HepG2 (cell line): ENCODE results near the gene KLHL36. TPM values are rescaled to one million over a fixed set of nuclear protein-coding genes. Genes with fewer than 3 reads are reported as not detected.

Source experiments
- AGO1 ChIP-seq: fragments of 200-400 bp; formaldehyde crosslinking; IDR thresholded peaks from 2 replicates; pipeline ENCODE4 v1.6.1; 2017; ENCODE audit warnings: mild to moderate bottlenecking, low read depth, low read length, moderate library complexity; ENCODE audit not compliant: poor library complexity, severe bottlenecking
- ATF1 ChIP-seq: IDR thresholded peaks from 2 replicates; pipeline ENCODE4 v1.6.1; 2016; ENCODE audit warnings: mild to moderate bottlenecking, control low read depth
- CBX1 ChIP-seq: IDR thresholded peaks from one replicate; pipeline ENCODE4 v1.6.1; 2016; ENCODE audit warnings: antibody characterized with exemption, low read depth
- CBX5 ChIP-seq: sonication (generic); formaldehyde crosslinking; IDR thresholded peaks from 2 replicates; pipeline ENCODE4 v1.4.0; 2020; ENCODE audit warnings: missing genetic modification reagents, borderline replicate concordance
- CC2D1A ChIP-seq: sonication (generic); formaldehyde crosslinking; IDR thresholded peaks from 2 replicates; pipeline ENCODE4 v1.8.1; 2023; ENCODE audit warnings: mild to moderate bottlenecking, missing genetic modification reagents
- CTCF ChIP-seq: sonication (generic); formaldehyde crosslinking; IDR thresholded peaks from 2 replicates; pipeline ENCODE4 v1.5.0; 2020; ENCODE audit warnings: mild to moderate bottlenecking, missing genetic modification reagents, moderate library complexity
- GABPB1 ChIP-seq: IDR thresholded peaks from 2 replicates; pipeline ENCODE4 v1.6.1; 2016; ENCODE audit warnings: mild to moderate bottlenecking, missing genetic modification reagents, moderate library complexity, missing compliant biosample characterization
- HNRNPUL1 ChIP-seq: fragments of 200-400 bp; formaldehyde crosslinking; IDR thresholded peaks from 2 replicates; pipeline ENCODE4 v1.6.1; 2017; ENCODE audit warnings: low read depth, mild to moderate bottlenecking, low read length, moderate library complexity
- KMT2B ChIP-seq: IDR thresholded peaks from 2 replicates; pipeline ENCODE4 v1.6.1; 2016; ENCODE audit warnings: missing genetic modification reagents, missing compliant biosample characterization
- NAIF1 ChIP-seq: sonication (generic); formaldehyde crosslinking; IDR thresholded peaks from 2 replicates; pipeline ENCODE4 v1.5.0; 2020; ENCODE audit warnings: mild to moderate bottlenecking, missing genetic modification reagents, borderline replicate concordance
- NR0B2 ChIP-seq: sonication (generic); formaldehyde crosslinking; IDR thresholded peaks from 2 replicates; pipeline ENCODE4 v1.4.0; 2020; ENCODE audit warnings: mild to moderate bottlenecking, missing genetic modification reagents
- PCBP2 ChIP-seq: fragments of 200-400 bp; formaldehyde crosslinking; optimal IDR thresholded peaks from 2 replicates; pipeline ENCODE3; 2018; ENCODE audit warnings: low read length, low read depth; ENCODE audit not compliant: poor library complexity, severe bottlenecking
- POGZ ChIP-seq: sonication (generic); formaldehyde crosslinking; IDR thresholded peaks from 2 replicates; pipeline ENCODE4 v1.4.0; 2020; ENCODE audit warnings: mild to moderate bottlenecking, missing genetic modification reagents
- PRDM4 ChIP-seq: sonication (generic); formaldehyde crosslinking; IDR thresholded peaks from 2 replicates; pipeline ENCODE4 v1.9.0; 2021; ENCODE audit warnings: missing genetic modification reagents, borderline replicate concordance
- PRMT3 ChIP-seq: sonication (generic); formaldehyde crosslinking; IDR thresholded peaks from 2 replicates; pipeline ENCODE4 v1.8.1; 2022; ENCODE audit warnings: low read depth, mild to moderate bottlenecking, moderate library complexity, missing genetic modification reagents, borderline replicate concordance
- RAD21 ChIP-seq: fragments of 450-650 bp; formaldehyde crosslinking; IDR thresholded peaks from 2 replicates; pipeline ENCODE4 v1.5.0; 2020; ENCODE audit warnings: mild to moderate bottlenecking
- RFXANK ChIP-seq: IDR thresholded peaks from 2 replicates; pipeline ENCODE4 v1.6.1; 2016
- ZEB1 ChIP-seq: IDR thresholded peaks from 2 replicates; pipeline ENCODE4 v1.6.1; 2012; ENCODE audit warnings: mild to moderate bottlenecking, low read depth, inconsistent platforms; ENCODE audit not compliant: insufficient replicate concordance
- ZNF639 ChIP-seq: conservative IDR thresholded peaks from 2 replicates; pipeline ENCODE4 v1.6.1; 2018; ENCODE audit warnings: missing genetic modification reagents
- ZNF775 ChIP-seq: sonication (generic); formaldehyde crosslinking; IDR thresholded peaks from 2 replicates; pipeline ENCODE4 v1.4.0; 2020; ENCODE audit warnings: missing genetic modification reagents, mild to moderate bottlenecking, moderate library complexity, borderline replicate concordance
- ZNF800 ChIP-seq: sonication (generic); formaldehyde crosslinking; IDR thresholded peaks from 2 replicates; pipeline ENCODE4 v1.4.0; 2020; ENCODE audit warnings: missing genetic modification reagents
- polyA plus RNA-seq, 8 experiments: library from polyadenylated mRNA; depleted of rRNA in 3 of 8; stranded (reverse) in 7 of 8; unstranded in 1 of 8; fragments of >200 nt; fragmentation: Illumina TruSeq in 4 of 8; extraction: Trizol in 4 of 8; gene quantifications; 2 replicates each; pipeline versions ENCODE4 v1.2.1 to v1.2.3, GENCODE V29; 2011 to 2016; ENCODE audit warnings: low read depth in 4 of 8, missing spikeins in 1 of 8, mixed read lengths in 1 of 8; ENCODE audit not compliant: insufficient read depth in 1 of 8
- total RNA-seq, 5 experiments: library from RNA; depleted of rRNA; stranded (reverse); fragments of >200 nt; fragmentation: Illumina TruSeq; extraction: Trizol; gene quantifications; 2 replicates each; pipeline ENCODE4 v1.2.3, GENCODE V29; 2016; ENCODE audit warnings: low read depth in 1 of 5

KLHL36 gene
- total and polyA plus RNA-seq, 2 of the 13 experiments (the other 11 are each of a cell fraction or from before 2014, with no cell fraction given), result 24.3 to 26.0 TPM

- TF ChIP-seq PRMT3 (CRISPR knock-in tag) (no peak), RFXANK (CRISPR knock-in tag) (no peak), CTCF (CRISPR knock-in tag) (no peak), NR0B2 (CRISPR knock-in tag) (no peak; the same call in 1 of the 2 replicates), KMT2B (CRISPR knock-in tag) (0 out of 2 replicates have a peak, but pooled peaks have one; percentile 58), ZNF775 (CRISPR knock-in tag) (peak; percentile 68; the same call in 1 of the 2 replicates), PCBP2 (no peak), NAIF1 (CRISPR knock-in tag) (no peak), CBX5 (CRISPR knock-in tag) (0 out of 2 replicates have a peak, but pooled peaks have one; percentile 43), ZEB1 (no peak), RAD21 (CRISPR knock-in tag) (no peak), CC2D1A (0 out of 2 replicates have a peak, but pooled peaks have one; percentile 81), ZNF639 (peak; percentile 67; the same call in 1 of the 2 replicates), HNRNPUL1 (no peak), POGZ (CRISPR knock-in tag) (peak; percentile 28; the same call in 1 of the 2 replicates), CBX1 (no peak), ZNF800 (CRISPR knock-in tag) (no peak), PRDM4 (no peak), GABPB1 (CRISPR knock-in tag) (peak; percentile 77), AGO1 (no peak), ATF1 (no peak)
Measured at GRCh38 chr16:84647828-84648594, at the start of gene KLHL36 (continued).
